ENCODE results near the gene RFLNA. TPM values are rescaled to one million over a fixed set of nuclear protein-coding genes. Genes with fewer than 3 reads are reported as not detected.

RFLNA gene
- total RNA-seq, 6 donors from 2014 or later = 0.30 to 0.67 (median 0.66) TPM; not detected in 3

GRCh38 chr12:124252964-124253363, 41.9 kb upstream of the RFLNA start:
- WGBS, 2 donors = 95 to 98% methylated on average over 6 of the region's 6 CpGs
- ATAC-seq (ENCODE audit: low FRiP score in 2 of 2) (no peak), DNase-seq (no peak)
- TF ChIP-seq EP300 (IDR thresholded peaks at IDR 0.05) (no peak), POLR2AphosphoS5 (IDR thresholded peaks at IDR 0.05) (no peak), CTCF (IDR thresholded peaks at IDR 0.05) (no peak), POLR2A (IDR thresholded peaks at IDR 0.05) (no peak)
- Histone ChIP-seq H3K4me1 (peaks cover 0 to 9% (median 4%) of the 10 kb centered on the region in 4 donors), H3K4me3 (no peak overlapping the region), H3K9me3 (no peaks in the 10 kb centered on the region), H3K36me3 (no peaks in the 10 kb centered on the region), H3K27me3 (no peaks in the 10 kb centered on the region), H3K27ac (no peak overlapping the region)

- H3K4me1 ChIP-seq = peaks cover under 1 to 6% (median 3%) of the 10 kb centered on the region in 4 donors
- 87 to 92% methylated on average over 4 to 10 of the region's 10 CpGs for WGBS, 2 donors
- no peak overlapping the region for H3K27ac ChIP-seq
- no peak overlapping the region for H3K4me3 ChIP-seq
- no peaks in the 10 kb centered on the region for H3K9me3 ChIP-seq
- DNase-seq = peak in 1 of 2 donors; percentile 54
- H3K27me3 ChIP-seq = no peaks in the 10 kb centered on the region
- no peak for ATAC-seq (ENCODE audit: low FRiP score in 2 of 2)
- no peak for TF ChIP-seq CTCF (IDR thresholded peaks at IDR 0.05)
- no peak for TF ChIP-seq EP300 (IDR thresholded peaks at IDR 0.05)
- TF ChIP-seq POLR2AphosphoS5 (IDR thresholded peaks at IDR 0.05) = no peak
- TF ChIP-seq POLR2A (IDR thresholded peaks at IDR 0.05) = no peak
- H3K36me3 ChIP-seq = no peaks in the 10 kb centered on the region
Observed at GRCh38 chr12:124254126-124254525, 40.8 kb upstream of the RFLNA start.

- no peaks in the 10 kb centered on the region for H3K9me3 ChIP-seq
- peaks cover 0 to 3% (median 2%) of the 10 kb centered on the region in 4 donors for H3K4me1 ChIP-seq
- H3K36me3 ChIP-seq = no peaks in the 10 kb centered on the region
- H3K4me3 ChIP-seq = no peak overlapping the region
- no peak overlapping the region for H3K27ac ChIP-seq
- no peaks in the 10 kb centered on the region for H3K27me3 ChIP-seq
- WGBS, 2 donors = 25 to 32% methylated on average over 23 of the region's 23 CpGs
- TF ChIP-seq POLR2AphosphoS5 (IDR thresholded peaks at IDR 0.05) (no peak), POLR2A (IDR thresholded peaks at IDR 0.05) (no peak), EP300 (IDR thresholded peaks at IDR 0.05) (no peak), CTCF (IDR thresholded peaks at IDR 0.05) (no peak)
- ATAC-seq (ENCODE audit: low FRiP score in 2 of 2) (no peak), DNase-seq (peak in 1 of 2 donors; percentile 40)
Observed at GRCh38 chr12:124259154-124260066, 35.5 kb upstream of the RFLNA start.

GRCh38 chr12:124261885-124262284, 33.0 kb upstream of the RFLNA start:
- no peak for TF ChIP-seq CTCF (IDR thresholded peaks at IDR 0.05)
- TF ChIP-seq EP300 (IDR thresholded peaks at IDR 0.05) = no peak
- no peak for TF ChIP-seq POLR2A (IDR thresholded peaks at IDR 0.05)
- no peak for TF ChIP-seq POLR2AphosphoS5 (IDR thresholded peaks at IDR 0.05)
- Histone ChIP-seq H3K36me3 (no peaks in the 10 kb centered on the region), H3K27ac (no peak overlapping the region), H3K4me3 (no peak overlapping the region), H3K4me1 (peaks cover 0 to 6% (median 2%) of the 10 kb centered on the region in 4 donors), H3K27me3 (no peaks in the 10 kb centered on the region), H3K9me3 (no peaks in the 10 kb centered on the region)
- WGBS, 2 donors = 94 to 97% methylated on average over 12 of the region's 12 CpGs
- ATAC-seq (ENCODE audit: low FRiP score in 2 of 2) (peak in 1 of 2 donors; percentile 22), DNase-seq (no peak)
